OCI-LY7 (cell line): Measurements from ENCODE around the gene LIAS. TPM values are rescaled to one million over a fixed set of nuclear protein-coding genes. Genes with fewer than 3 reads are reported as not detected.
A peak's percentile ranks its signal among the peaks of the same experiment; 100 is the strongest.
"Not testable (repeated sequence)": the region's sequence is repeated elsewhere in the genome, so short reads cannot be mapped to it uniquely, and the experiment has no call there.

Experiments used
- BruUV-seq: library from RNA; stranded (reverse); fragments of 400-500 nt; replicated peaks from 2 replicates; lab custom pipeline; 2021; lab: Mats Ljungman, UMichigan
- CTCF ChIA-PET: fragments of 300-600 bp; sonication (Branson Sonifier 250); formaldehyde crosslinking; loops from one replicate; lab custom pipeline; 2022; ENCODE audit warnings: antibody characterized with exemption; ENCODE audit not compliant: unreplicated experiment; lab: Charles Lee
- POLR2A ChIA-PET: fragments of 300-600 bp; sonication (Branson Sonifier 250); formaldehyde crosslinking; loops from one replicate; lab custom pipeline; 2022; ENCODE audit warnings: antibody characterized with exemption; lab: Charles Lee
- DNase-seq: peaks from one replicate; pipeline ENCODE4 v3.0.0-alpha.2; 2015; ENCODE audit warnings: low spot score
- H2AFZ ChIP-seq: fragments of 200-600 bp; sonication (generic), shearing (Covaris generic); 2 replicates; pipeline ENCODE4 v1.6.1; 2014; ENCODE audit warnings: mild to moderate bottlenecking, antibody characterized with exemption, low read length, moderate library complexity
- H3K27ac ChIP-seq: fragments of 200-600 bp; sonication (generic); 2 replicates; pipeline ENCODE4 v1.5.1; 2014; ENCODE audit warnings: mixed run types, low read depth, mild to moderate bottlenecking, moderate library complexity, low read length, inconsistent platforms; ENCODE audit not compliant: poor library complexity, severe bottlenecking
- H3K36me3 ChIP-seq: fragments of 200-600 bp; sonication (generic); 2 replicates; pipeline ENCODE4 v1.6.1; 2014; ENCODE audit warnings: mild to moderate bottlenecking, antibody characterized with exemption, low read length, moderate library complexity, mixed read lengths; ENCODE audit not compliant: insufficient read depth
- H3K4me1 ChIP-seq: fragments of 200-600 bp; sonication (generic); 2 replicates; pipeline ENCODE4 v1.5.1; 2014; ENCODE audit warnings: mild to moderate bottlenecking, low read length; ENCODE audit not compliant: insufficient read depth, poor library complexity, severe bottlenecking
- H3K4me2 ChIP-seq: fragments of 200-600 bp; sonication (generic); 2 replicates; pipeline ENCODE4 v1.6.1; 2014; ENCODE audit warnings: mild to moderate bottlenecking, low read length
- H3K4me3 ChIP-seq: fragments of 200-600 bp; sonication (generic); 2 replicates; pipeline ENCODE4 v1.5.1; 2014; ENCODE audit warnings: mild to moderate bottlenecking, low read depth, low read length; ENCODE audit not compliant: poor library complexity, severe bottlenecking
- H3K79me2 ChIP-seq: fragments of 200-600 bp; sonication (generic); 2 replicates; pipeline ENCODE4 v1.6.1; 2016; ENCODE audit warnings: low read depth, mild to moderate bottlenecking, low read length, moderate library complexity, mixed read lengths; ENCODE audit not compliant: insufficient read depth
- H3K9me2 ChIP-seq: fragments of 200-600 bp; sonication (generic); 2 replicates; pipeline ENCODE4 v1.6.1; 2016; ENCODE audit warnings: mild to moderate bottlenecking, low read length, mixed read lengths; ENCODE audit not compliant: insufficient read depth
- H3K9me3 ChIP-seq: fragments of 200-600 bp; sonication (generic); 2 replicates; pipeline ENCODE4 v1.6.1; 2014; ENCODE audit warnings: mild to moderate bottlenecking, mixed run types, low read length, mixed read lengths
- H4K20me1 ChIP-seq: fragments of 200-600 bp; sonication (generic); 2 replicates; pipeline ENCODE4 v1.6.1; 2014; ENCODE audit warnings: mild to moderate bottlenecking, antibody characterized with exemption, low read length, moderate library complexity, mixed read lengths; ENCODE audit not compliant: insufficient read depth
- CTCF ChIP-seq: fragments of 200-600 bp; sonication (generic); conservative IDR thresholded peaks from 2 replicates; pipeline ENCODE4 v1.5.1; 2014; ENCODE audit warnings: mild to moderate bottlenecking, antibody characterized with exemption, low read length, moderate library complexity, mixed read lengths
- EZH2phosphoT487 ChIP-seq: fragments of 200-600 bp; sonication (generic); IDR thresholded peaks from 2 replicates; pipeline ENCODE4 v1.6.1; 2018; ENCODE audit warnings: low read depth, borderline replicate concordance, mild to moderate bottlenecking, mixed run types, antibody characterized with exemption, low read length, moderate library complexity, mixed read lengths
- intact Hi-C: fragments of 100-400 bp; cut with micrococcal nuclease; formaldehyde crosslinking; loops from one replicate; pipeline ENCODE4 v1.10.0; 2022; ENCODE audit not compliant: unreplicated experiment
- total RNA-seq, 2 experiments: library from RNA; depleted of rRNA in 1 of 2; stranded (reverse); fragments of >200 nt in 1 of 2; shearing (Covaris generic) in 1 of 2; gene quantifications; 2 replicates each; pipeline ENCODE4 v1.2.3, GENCODE V29; 2014 to 2022

LIAS gene
- total RNA-seq, 2 experiments from 2014 or later = 12.7 to 28.3 TPM

GRCh38 chr4:39504538-39504937 lies 45.7 kb downstream of the LIAS start:
- ChIA-PET CTCF (no interaction called here), POLR2A (no interaction called here)
- BruUV-seq = no TSS peak
- Histone ChIP-seq H3K79me2 (no peaks in the 10 kb centered on the region), H3K9me3 (no peaks in the 10 kb centered on the region), H3K27ac (no peak overlapping the region), H3K4me2 (no peak overlapping the region), H3K9me2 (no peaks in the 10 kb centered on the region), H3K4me1 (no peaks in the 10 kb centered on the region), H2AFZ (no peak overlapping the region), H3K36me3 (peaks cover 72% of the 10 kb centered on the region), H4K20me1 (no peaks in the 10 kb centered on the region), H3K4me3 (no peak overlapping the region)
- TF ChIP-seq CTCF (no peak), EZH2phosphoT487 (no peak)
- intact Hi-C loops = no loop called here
- DNase-seq = no peak

GRCh38 chr4:39505581-39505980 lies 46.7 kb downstream of the LIAS start:
- H3K9me2 ChIP-seq = no peaks in the 10 kb centered on the region
- H3K36me3 ChIP-seq = peaks cover 76% of the 10 kb centered on the region
- intact Hi-C loops = no loop called here
- H4K20me1 ChIP-seq = no peaks in the 10 kb centered on the region
- ChIA-PET CTCF (no interaction called here), POLR2A (interaction anchor here (0.6 to 1.0 kb wide), 3 partner anchors 9 to 119 kb away, joined by 3 to 6 read pairs (median 4); no protein-coding TSS in a partner anchor)
- H3K4me3 ChIP-seq = no peak overlapping the region
- no peaks in the 10 kb centered on the region for H3K79me2 ChIP-seq
- DNase-seq = no peak
- no peak overlapping the region for H3K4me2 ChIP-seq
- no TSS peak for BruUV-seq
- H2AFZ ChIP-seq = no peak overlapping the region
- no peaks in the 10 kb centered on the region for H3K4me1 ChIP-seq
- TF ChIP-seq EZH2phosphoT487 (no peak), CTCF (no peak)
- H3K27ac ChIP-seq = no peak overlapping the region
- H3K9me3 ChIP-seq = no peaks in the 10 kb centered on the region

- Histone ChIP-seq H3K4me3 (no peak overlapping the region), H3K4me2 (no peak overlapping the region), H3K9me3 (no peaks in the 10 kb centered on the region), H3K9me2 (no peaks in the 10 kb centered on the region), H2AFZ (no peak overlapping the region), H4K20me1 (no peaks in the 10 kb centered on the region), H3K36me3 (peaks cover 63% of the 10 kb centered on the region), H3K79me2 (no peaks in the 10 kb centered on the region), H3K4me1 (no peaks in the 10 kb centered on the region), H3K27ac (no peak overlapping the region)
- BruUV-seq = TSS peak; percentile 68
- no peak for DNase-seq
- ChIA-PET CTCF (no interaction called here), POLR2A (interaction anchor here (0.6 to 1.8 kb wide), 6 partner anchors 9 to 41 kb away, joined by 3 to 4 read pairs (median 4); no protein-coding TSS in a partner anchor)
- intact Hi-C loops = no loop called here
- TF ChIP-seq CTCF (no peak), EZH2phosphoT487 (no peak)
These were observed 51.6 kb downstream of the LIAS start for GRCh38 chr4:39510348-39510929.

- DNase-seq, H3K9me3 ChIP-seq, H3K9me2 ChIP-seq, H4K20me1 ChIP-seq, H3K4me2 ChIP-seq, H3K4me3 ChIP-seq, BruUV-seq, H2AFZ ChIP-seq, H3K27ac ChIP-seq, H3K4me1 ChIP-seq, intact Hi-C loops, H3K79me2 ChIP-seq, CTCF ChIA-PET: not testable (repeated sequence)
- peaks cover 42% of the 10 kb centered on the region for H3K36me3 ChIP-seq
- POLR2A ChIA-PET = interaction anchor here (0.7 to 1.2 kb wide), 4 partner anchors 8 to 39 kb away, joined by 3 to 5 read pairs (median 3); no protein-coding TSS in a partner anchor
These were observed 55.4 kb downstream of the LIAS start for GRCh38 chr4:39514266-39514665.
